CD14-positive monocyte (primary cell): ENCODE results near the gene KRTAP12-4. TPM values are rescaled to one million over a fixed set of nuclear protein-coding genes. Genes with fewer than 3 reads are reported as not detected.
A peak's percentile ranks its signal among the peaks of the same experiment; 100 is the strongest.

Experiments used
- DNase-seq, 3 donors: peaks; one replicate each; pipeline ENCODE4 v3.0.0-alpha.2; 2011 to 2022
- H2AFZ ChIP-seq: 2 replicates; pipeline ENCODE4 v1.6.0; 2012; ENCODE audit warnings: mild to moderate bottlenecking, low read depth, low read length, inconsistent platforms; ENCODE audit not compliant: insufficient read depth, poor library complexity, severe bottlenecking
- H3K27ac ChIP-seq, 2 donors: 1 replicate in 1 of 2; 2 replicates in 1 of 2; pipeline ENCODE4 v1.5.1; 2012 to 2013; ENCODE audit warnings: low read length in 2 of 2, control low read depth in 1 of 2, inconsistent platforms in 1 of 2, low read depth in 1 of 2, mild to moderate bottlenecking in 1 of 2
- H3K27me3 ChIP-seq, 2 donors: one replicate each; pipeline versions ENCODE4 v1.6.0 to v1.6.1; 2011 to 2013; ENCODE audit warnings: low read length in 2 of 2; ENCODE audit not compliant: control insufficient read depth in 2 of 2, insufficient read depth in 2 of 2
- H3K36me3 ChIP-seq, 2 donors: replicated peaks in 1 of 2; 1 replicate in 1 of 2; 2 replicates in 1 of 2; pipeline versions ENCODE4 v1.5.1 to v1.6.1; 2012 to 2013; ENCODE audit warnings: low read length in 2 of 2, control low read depth in 1 of 2, inconsistent platforms in 1 of 2, mild to moderate bottlenecking in 1 of 2; ENCODE audit not compliant: insufficient read depth in 2 of 2, control insufficient read depth in 1 of 2
- H3K4me1 ChIP-seq, 2 donors: 1 replicate in 1 of 2; 2 replicates in 1 of 2; pipeline versions ENCODE4 v1.5.1 to v1.6.1; 2012 to 2013; ENCODE audit warnings: low read length in 2 of 2, control low read depth in 1 of 2, inconsistent platforms in 1 of 2, mild to moderate bottlenecking in 1 of 2, moderate library complexity in 1 of 2; ENCODE audit not compliant: insufficient read depth in 2 of 2, control insufficient read depth in 1 of 2
- H3K4me2 ChIP-seq: replicated peaks from 2 replicates; pipeline ENCODE3; 2012; ENCODE audit warnings: low read length, moderate library complexity, mild to moderate bottlenecking; ENCODE audit not compliant: poor library complexity, severe bottlenecking; ENCODE audit errors: extremely low read depth
- H3K4me3 ChIP-seq, 3 experiments: fragments of 200-600 bp in 1 of 3; sonication (generic) in 1 of 3; replicated peaks in 1 of 3; 1 replicate in 2 of 3; 2 replicates in 1 of 3; pipeline ENCODE4 v1.5.1; 2011 to 2013; ENCODE audit warnings: low read length in 3 of 3, mild to moderate bottlenecking in 3 of 3, control low read depth in 2 of 3, low read depth in 2 of 3, inconsistent platforms in 1 of 3, moderate library complexity in 1 of 3
- H3K79me2 ChIP-seq: 2 replicates; pipeline ENCODE4 v1.6.0; 2012; ENCODE audit warnings: mild to moderate bottlenecking, control low read depth, inconsistent platforms, low read length, moderate library complexity; ENCODE audit not compliant: insufficient read depth
- H3K9ac ChIP-seq: 2 replicates; pipeline ENCODE4 v1.6.0; 2017; ENCODE audit warnings: low read length, mild to moderate bottlenecking; ENCODE audit not compliant: insufficient read depth, poor library complexity, severe bottlenecking
- H3K9me3 ChIP-seq, 2 donors: replicated peaks in 1 of 2; 1 replicate in 1 of 2; 2 replicates in 1 of 2; pipeline versions ENCODE4 v1.5.1 to v1.6.1; 2012 to 2013; ENCODE audit warnings: low read length in 2 of 2, control low read depth in 1 of 2; ENCODE audit not compliant: control insufficient read depth in 1 of 2, insufficient read depth in 1 of 2
- H4K20me1 ChIP-seq: 2 replicates; pipeline ENCODE4 v1.6.0; 2012; ENCODE audit warnings: mild to moderate bottlenecking, low read length, control low read depth, moderate library complexity; ENCODE audit not compliant: insufficient read depth
- H3K27ac Mint-ChIP-seq, 7 donors: one replicate each; pipeline ENCODE4 v1.8.0; 2020; ENCODE audit warnings: mild to moderate bottlenecking in 7 of 7, mixed read lengths in 7 of 7, moderate library complexity in 6 of 7, inconsistent platforms in 2 of 7
- H3K27me3 Mint-ChIP-seq, 3 donors: one replicate each; pipeline ENCODE4 v1.8.0; 2021 to 2022; ENCODE audit warnings: low read depth in 3 of 3, mild to moderate bottlenecking in 3 of 3, mixed read lengths in 3 of 3, moderate library complexity in 3 of 3, inconsistent platforms in 1 of 3
- H3K36me3 Mint-ChIP-seq, 2 donors: one replicate each; pipeline ENCODE4 v1.8.0; 2020; ENCODE audit warnings: mixed read lengths in 2 of 2, inconsistent platforms in 1 of 2, mild to moderate bottlenecking in 1 of 2
- H3K4me1 Mint-ChIP-seq: one replicate; pipeline ENCODE4 v1.8.0; 2020; ENCODE audit warnings: mild to moderate bottlenecking, mixed read lengths
- H3K4me3 Mint-ChIP-seq, 2 donors: one replicate each; pipeline ENCODE4 v1.8.0; 2020; ENCODE audit warnings: mild to moderate bottlenecking in 2 of 2, mixed read lengths in 2 of 2, moderate library complexity in 1 of 2
- H3K9me3 Mint-ChIP-seq, 7 donors: one replicate each; pipeline ENCODE4 v1.8.0; 2020 to 2022; ENCODE audit warnings: mixed read lengths in 7 of 7, mild to moderate bottlenecking in 6 of 7, moderate library complexity in 6 of 7, inconsistent platforms in 2 of 7
- WGBS: methylation state at CpG from one replicate; pipeline ENCODE4 v1.1.5; 2013; ENCODE audit warnings: missing lambda C conversion rate; ENCODE audit not compliant: insufficient coverage; 5-methylcytosine and 5-hydroxymethylcytosine counted together
- intact Hi-C, 2 donors: fragments of 100-400 bp; cut with micrococcal nuclease; formaldehyde crosslinking; loops; one replicate each; pipeline versions ENCODE4 v1.15.0 to v1.15.1; 2023
- polyA minus RNA-seq: library from RNA; depleted of rRNA, polyadenylated mRNA; stranded (reverse); fragments of >200 nt; gene quantifications from 2 replicates; pipeline ENCODE4 v1.2.3, GENCODE V29; 2012
- polyA plus RNA-seq, 3 donors: library from polyadenylated mRNA; depleted of rRNA in 1 of 3; unstranded in 2 of 3; stranded (reverse) in 1 of 3; fragments of 300-500 nt in 2 of 3; fragments of >200 nt in 1 of 3; fragmentation: Illumina TruSeq in 2 of 3; gene quantifications; 1 replicate in 2 of 3; 2 replicates in 1 of 3; pipeline ENCODE4 v1.2.3, GENCODE V29; 2012 to 2021
- total RNA-seq, 12 experiments: library from RNA in 1 of 12; stranded (reverse) in 1 of 12; fragments of 120-200 nt in 1 of 12; gene quantifications; one replicate each; pipeline ENCODE4 v1.2.4 and lab custom pipeline; 2013 to 2026; ENCODE audit warnings: mixed read lengths in 6 of 12, inconsistent platforms in 1 of 12
- TF ChIP-seq, protein P1 (sequence below): fragments of 200-600 bp; IDR thresholded peaks from one replicate; pipeline ENCODE4 v1.8.0; 2022; ENCODE audit warnings: antibody characterized with exemption, mild to moderate bottlenecking

KRTAP12-4 gene, protein sequence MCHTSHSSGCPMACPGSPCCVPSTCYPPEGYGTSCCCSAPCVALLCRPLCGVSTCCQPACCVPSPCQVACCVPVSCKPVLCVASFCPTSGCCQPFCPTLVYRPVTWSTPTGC
- total RNA-seq (2013) = not detected
- not detected for polyA plus RNA-seq
- polyA minus RNA-seq = not detected in 2 replicates
- 0 reads per million in 11 experiments for total RNA-seq (lab: John Stamatoyannopoulos, UW)

GRCh38 chr21:44654576-44655175 lies at the start of gene KRTAP12-4:
Gene KRTAP12-4, minus strand, starts transcription at chr21:44654659. Its CDS starts 45 bp downstream, at chr21:44654614.
- Histone ChIP-seq H3K9ac (no peak within 1 kb of the TSS), H3K4me3 (no peak within 1 kb of the TSS), H3K9me3 (peaks cover 16 to 47% of the 10 kb centered on the region in 2 donors), H3K4me2 (no peak within 1 kb of the TSS), H3K79me2 (no peaks in the 10 kb centered on the region), H4K20me1 (no peaks in the 10 kb centered on the region), H3K27ac (no peak within 1 kb of the TSS), H2AFZ (no peak within 1 kb of the TSS), H3K4me1 (no peaks in the 10 kb centered on the region), H3K36me3 (no peaks in the 10 kb centered on the region), H3K27me3 (no peaks in the 10 kb centered on the region)
- Mint-ChIP-seq H3K4me1 (no peaks in the 10 kb centered on the region), H3K9me3 (peaks cover 29 to 54% (median 43%) of the 10 kb centered on the region in 7 donors), H3K27ac (peak within 1 kb of the TSS in 1 of 7 donors; percentile 65), H3K27me3 (peaks cover 6 to 10% (median 8%) of the 10 kb centered on the region in 3 donors), H3K4me3 (no peak within 1 kb of the TSS), H3K36me3 (no peaks in the 10 kb centered on the region)
- DNase-seq = no peak
- 100% methylated on average over 3 of the region's 9 CpGs for WGBS
- intact Hi-C loops = no loop called here
- TF ChIP-seq, protein P1, sequence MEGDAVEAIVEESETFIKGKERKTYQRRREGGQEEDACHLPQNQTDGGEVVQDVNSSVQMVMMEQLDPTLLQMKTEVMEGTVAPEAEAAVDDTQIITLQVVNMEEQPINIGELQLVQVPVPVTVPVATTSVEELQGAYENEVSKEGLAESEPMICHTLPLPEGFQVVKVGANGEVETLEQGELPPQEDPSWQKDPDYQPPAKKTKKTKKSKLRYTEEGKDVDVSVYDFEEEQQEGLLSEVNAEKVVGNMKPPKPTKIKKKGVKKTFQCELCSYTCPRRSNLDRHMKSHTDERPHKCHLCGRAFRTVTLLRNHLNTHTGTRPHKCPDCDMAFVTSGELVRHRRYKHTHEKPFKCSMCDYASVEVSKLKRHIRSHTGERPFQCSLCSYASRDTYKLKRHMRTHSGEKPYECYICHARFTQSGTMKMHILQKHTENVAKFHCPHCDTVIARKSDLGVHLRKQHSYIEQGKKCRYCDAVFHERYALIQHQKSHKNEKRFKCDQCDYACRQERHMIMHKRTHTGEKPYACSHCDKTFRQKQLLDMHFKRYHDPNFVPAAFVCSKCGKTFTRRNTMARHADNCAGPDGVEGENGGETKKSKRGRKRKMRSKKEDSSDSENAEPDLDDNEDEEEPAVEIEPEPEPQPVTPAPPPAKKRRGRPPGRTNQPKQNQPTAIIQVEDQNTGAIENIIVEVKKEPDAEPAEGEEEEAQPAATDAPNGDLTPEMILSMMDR = no peak

GRCh38 chr21:44703731-44704635 lies 49.5 kb upstream of the KRTAP12-4 start:
- intact Hi-C loops = no loop called here
- H3K4me3 ChIP-seq = no peak overlapping the region
- no peak overlapping the region for H3K27ac Mint-ChIP-seq
- peaks cover 27 to 72% of the 10 kb centered on the region in 2 donors for H3K27me3 ChIP-seq
- peaks cover 7 to 20% of the 10 kb centered on the region in 2 donors for H3K9me3 ChIP-seq
- WGBS = 40% methylated on average over 12 of the region's 13 CpGs
- H3K4me1 Mint-ChIP-seq = no peaks in the 10 kb centered on the region
- peak overlapping the region in 1 of 2 donors; percentile 74 for H3K4me3 Mint-ChIP-seq
- H3K9ac ChIP-seq = no peak overlapping the region
- TF ChIP-seq, protein P1 = no peak
- no peak overlapping the region for H2AFZ ChIP-seq
- peaks cover 0 to 8% of the 10 kb centered on the region in 2 donors for H3K36me3 Mint-ChIP-seq
- DNase-seq = no peak
- H3K36me3 ChIP-seq = no peaks in the 10 kb centered on the region
- peaks cover 8 to 40% (median 20%) of the 10 kb centered on the region in 7 donors for H3K9me3 Mint-ChIP-seq
- peaks cover 75 to 97% (median 76%) of the 10 kb centered on the region in 3 donors for H3K27me3 Mint-ChIP-seq
- no peaks in the 10 kb centered on the region for H3K4me1 ChIP-seq
- no peaks in the 10 kb centered on the region for H3K79me2 ChIP-seq
- no peak overlapping the region for H3K27ac ChIP-seq
- no peak overlapping the region for H3K4me2 ChIP-seq
- no peaks in the 10 kb centered on the region for H4K20me1 ChIP-seq
